IMR-90 (cell line): ENCODE measurements around the gene RNU6-9. TPM values are rescaled to one million over a fixed set of nuclear protein-coding genes. Genes with fewer than 3 reads are reported as not detected.

Experiments used
- ATAC-seq: fragments of 200-7000 bp; cut with Tn5 transposase; 2 replicates; pipeline ENCODE4 v1.9.1; 2020; ENCODE audit warnings: low read depth, mild to moderate bottlenecking, moderate library complexity
- BruUV-seq: library from RNA; stranded (reverse); fragments of 400-500 nt; replicated peaks from 2 replicates; lab custom pipeline; 2021; lab: Mats Ljungman, UMichigan
- CTCF ChIA-PET: fragments of 300-600 bp; formaldehyde crosslinking; extraction: SDS; loops from one replicate; lab custom pipeline; 2021; ENCODE audit warnings: antibody characterized with exemption; lab: Yijun Ruan, JAX
- POLR2A ChIA-PET: fragments of 300-600 bp; sonication (Branson Sonifier 250); formaldehyde crosslinking; loops from one replicate; lab custom pipeline; 2022; ENCODE audit warnings: antibody characterized with exemption; ENCODE audit not compliant: unreplicated experiment; lab: Charles Lee
- DNase-seq: peaks from one replicate; pipeline ENCODE4 v3.0.0; 2013
- H2AFZ ChIP-seq: replicated peaks from 2 replicates; pipeline ENCODE3; 2013; ENCODE audit warnings: low read length, mild to moderate bottlenecking; ENCODE audit not compliant: poor library complexity
- H2AK5ac ChIP-seq: 2 replicates; pipeline ENCODE4 v1.6.1; 2013; ENCODE audit warnings: low read depth, low read length, inconsistent platforms
- H2AK9ac ChIP-seq: replicated peaks from 2 replicates; pipeline ENCODE3; 2013; ENCODE audit warnings: mild to moderate bottlenecking, low read depth, low read length, moderate library complexity; ENCODE audit not compliant: poor library complexity
- H2BK120ac ChIP-seq: 2 replicates; pipeline ENCODE4 v1.6.1; 2013; ENCODE audit warnings: low read depth, low read length, inconsistent platforms
- H2BK15ac ChIP-seq: 3 replicates; pipeline ENCODE4 v1.6.1; 2013; ENCODE audit warnings: low read depth, low read length, inconsistent platforms
- H2BK20ac ChIP-seq: 2 replicates; pipeline ENCODE4 v1.6.1; 2013; ENCODE audit warnings: low read depth, mild to moderate bottlenecking, inconsistent platforms, low read length, moderate library complexity
- H2BK5ac ChIP-seq: 2 replicates; pipeline ENCODE4 v1.6.1; 2013; ENCODE audit warnings: mild to moderate bottlenecking, low read depth, low read length, inconsistent platforms; ENCODE audit not compliant: poor library complexity, severe bottlenecking
- H3K14ac ChIP-seq: replicated peaks from 2 replicates; pipeline ENCODE4 v1.6.1; 2013; ENCODE audit warnings: low read depth, low read length, inconsistent platforms
- H3K18ac ChIP-seq: 2 replicates; pipeline ENCODE4 v1.6.1; 2013; ENCODE audit warnings: low read depth, low read length, control low read depth
- H3K23ac ChIP-seq: 2 replicates; pipeline ENCODE4 v1.6.1; 2013; ENCODE audit warnings: low read depth, low read length, inconsistent platforms
- H3K27ac ChIP-seq: 2 replicates; pipeline ENCODE4 v1.5.1; 2013; ENCODE audit warnings: mild to moderate bottlenecking, control low read depth, low read length; ENCODE audit not compliant: insufficient read depth
- H3K27me3 ChIP-seq: 2 replicates; pipeline ENCODE4 v1.6.1; 2013; ENCODE audit warnings: low read length; ENCODE audit not compliant: control insufficient read depth, insufficient read depth
- H3K36me3 ChIP-seq: 2 replicates; pipeline ENCODE4 v1.6.1; 2013; ENCODE audit warnings: low read length, mixed read lengths; ENCODE audit not compliant: control insufficient read depth, insufficient read depth
- H3K4ac ChIP-seq: 2 replicates; pipeline ENCODE4 v1.6.1; 2013; ENCODE audit warnings: low read depth, low read length, inconsistent platforms
- H3K4me1 ChIP-seq: 2 replicates; pipeline ENCODE4 v1.6.1; 2013; ENCODE audit warnings: low read length, mixed read lengths; ENCODE audit not compliant: control insufficient read depth, insufficient read depth
- H3K4me2 ChIP-seq: 2 replicates; pipeline ENCODE4 v1.6.1; 2013; ENCODE audit warnings: low read depth, mild to moderate bottlenecking, control low read depth, low read length, moderate library complexity
- H3K4me3 ChIP-seq: 2 replicates; pipeline ENCODE4 v1.5.1; 2013; ENCODE audit warnings: low read depth, mild to moderate bottlenecking, control low read depth, low read length, moderate library complexity; ENCODE audit not compliant: insufficient read depth
- H3K56ac ChIP-seq: 2 replicates; pipeline ENCODE4 v1.6.1; 2013; ENCODE audit warnings: low read length, inconsistent platforms; ENCODE audit not compliant: insufficient read depth; ENCODE audit errors: extremely low read depth
- H3K79me1 ChIP-seq, 2 experiments: 2 replicates each; pipeline ENCODE4 v1.6.1; 2013; ENCODE audit warnings: low read length in 2 of 2, inconsistent platforms in 1 of 2, low read depth in 1 of 2
- H3K9ac ChIP-seq: 2 replicates; pipeline ENCODE4 v1.6.1; 2013; ENCODE audit warnings: low read depth, low read length, control low read depth
- H3K9me1 ChIP-seq: 2 replicates; pipeline ENCODE4 v1.6.1; 2013; ENCODE audit warnings: low read length, inconsistent platforms; ENCODE audit not compliant: insufficient read depth
- H3K9me3 ChIP-seq: 2 replicates; pipeline ENCODE4 v1.6.1; 2013; ENCODE audit warnings: low read length; ENCODE audit not compliant: control insufficient read depth, insufficient read depth
- H4K20me1 ChIP-seq: 2 replicates; pipeline ENCODE4 v1.6.1; 2013; ENCODE audit warnings: low read length, inconsistent platforms; ENCODE audit not compliant: insufficient read depth
- H4K5ac ChIP-seq: 2 replicates; pipeline ENCODE4 v1.6.1; 2013; ENCODE audit warnings: mild to moderate bottlenecking, low read depth, low read length, control low read depth
- H4K8ac ChIP-seq, 2 experiments: 2 replicates each; pipeline ENCODE4 v1.6.1; 2013; ENCODE audit warnings: low read depth in 2 of 2, low read length in 2 of 2, control low read depth in 1 of 2, inconsistent platforms in 1 of 2
- H4K91ac ChIP-seq: 2 replicates; pipeline ENCODE4 v1.6.1; 2013; ENCODE audit warnings: low read depth, low read length, inconsistent platforms; ENCODE audit not compliant: insufficient read depth
- CEBPB ChIP-seq: IDR thresholded peaks from 2 replicates; pipeline ENCODE4 v1.6.1; 2012; ENCODE audit warnings: low read depth, low read length, improper control_type of control experiment
- FOS ChIP-seq: fragments of 150-350 bp; IDR thresholded peaks from 2 replicates; pipeline ENCODE4 v1.6.1; 2016; ENCODE audit warnings: low read depth, low read length
- MAZ ChIP-seq: IDR thresholded peaks from 2 replicates; pipeline ENCODE4 v1.6.1; 2012; ENCODE audit warnings: low read depth, mild to moderate bottlenecking, low read length, improper control_type of control experiment, moderate library complexity, borderline replicate concordance
- RCOR1 ChIP-seq: IDR thresholded peaks from 2 replicates; pipeline ENCODE4 v1.6.1; 2012; ENCODE audit warnings: mild to moderate bottlenecking, low read length, improper control_type of control experiment; ENCODE audit not compliant: insufficient replicate concordance
- RFX5 ChIP-seq: IDR thresholded peaks from 2 replicates; pipeline ENCODE4 v1.8.0; 2012; ENCODE audit warnings: low read depth, mild to moderate bottlenecking, low read length, moderate library complexity
- USF2 ChIP-seq: fragments of 150-350 bp; IDR thresholded peaks from 2 replicates; pipeline ENCODE4 v1.6.1; 2017; ENCODE audit warnings: mild to moderate bottlenecking, antibody characterized with exemption, low read length, low read depth
- WGBS, 2 experiments: methylation state at CpG; one replicate each; pipeline versions ENCODE4 v1.1.5 to v1.1.7; 2013; ENCODE audit warnings: missing lambda C conversion rate in 2 of 2; ENCODE audit not compliant: insufficient read length in 1 of 2; ENCODE audit errors: extremely low coverage in 2 of 2; 5-methylcytosine and 5-hydroxymethylcytosine counted together
- dilution Hi-C: fragments of 300-500 bp; cut with HindIII; formaldehyde crosslinking; loops from one replicate; pipeline ENCODE4 v1.14.3; 2018; ENCODE audit warnings: low sequenced_read_pairs; ENCODE audit not compliant: unreplicated experiment
- in situ Hi-C: fragments of 300-500 bp; cut with MboI; formaldehyde crosslinking; loops from 3 replicates; pipeline ENCODE4 v1.14.3; 2019; ENCODE audit warnings: low sequenced_read_pairs, inconsistent platforms, mixed read lengths
- intact Hi-C: fragments of 100-400 bp; cut with micrococcal nuclease; formaldehyde crosslinking; loops from 2 replicates; pipeline ENCODE4 v1.10.0; 2022
- polyA plus RNA-seq, 3 experiments: library from polyadenylated mRNA; depleted of rRNA; stranded (reverse); fragments of >200 nt; gene quantifications; 2 replicates each; pipeline ENCODE4 v1.2.3, GENCODE V29; 2012; ENCODE audit warnings: low replicate concordance in 1 of 3
- total RNA-seq: library from RNA; depleted of rRNA; stranded (reverse); fragments of >200 nt; gene quantifications from 2 replicates; pipeline ENCODE4 v1.2.3, GENCODE V29; 2012

Gene RNU6-9
- total and polyA plus RNA-seq, 2 of the 4 experiments (the other 2 are of a cell fraction): not detected

GRCh38 chr19:850979-851335, 42.3 kb upstream of the RNU6-9 start:
- H3K27me3 ChIP-seq: peaks cover 4% of the 10 kb centered on the region; the same call in 1 of the 2 replicates
- H2BK15ac ChIP-seq: peak overlapping the region; percentile 50; the same call in 2 of the 3 replicates
- H4K20me1 ChIP-seq: no peaks in the 10 kb centered on the region
- H2AK9ac ChIP-seq: peak overlapping the region; percentile 95
- ChIA-PET CTCF (no interaction called here), POLR2A (no interaction called here)
- no peak overlapping the region for H3K23ac ChIP-seq
- H2BK120ac ChIP-seq: peak overlapping the region; percentile 59
- H4K8ac ChIP-seq: peak overlapping the region; percentile 54 to 94; a peak in 3 of 4 replicates
- TF ChIP-seq FOS (no peak), RCOR1 (no peak), MAZ (no peak), RFX5 (no peak), CEBPB (no peak), USF2 (no peak)
- dilution Hi-C loops (no loop called here), in situ Hi-C loops (no loop called here), intact Hi-C loops (loop anchor here (1.0 kb wide), 1 partner anchor 36 kb away; no protein-coding TSS in a partner anchor)
- peak overlapping the region; percentile 22; the same call in 1 of the 2 replicates for H2BK20ac ChIP-seq
- H2AFZ ChIP-seq: peak overlapping the region; percentile 89
- no peak overlapping the region; the same call in 1 of the 2 replicates for H2AK5ac ChIP-seq
- no peak overlapping the region for H3K14ac ChIP-seq
- H3K9me3 ChIP-seq: no peaks in the 10 kb centered on the region
- H3K9me1 ChIP-seq: no peaks in the 10 kb centered on the region
- H3K18ac ChIP-seq: peak overlapping the region; percentile 26; the same call in 1 of the 2 replicates
- no peak overlapping the region for H3K4me3 ChIP-seq
- no TSS peak for BruUV-seq
- peaks cover 6% of the 10 kb centered on the region for H3K4me1 ChIP-seq
- peak overlapping the region; percentile 90; the same call in 1 of the 2 replicates for H4K91ac ChIP-seq
- 17% methylated on average over 4 of the region's 13 CpGs; no CpG with 5 or more reads in 1 of the 2 experiments for WGBS, 2 experiments
- H3K79me1 ChIP-seq: no peaks in the 10 kb centered on the region
- peak overlapping the region; percentile 8; the same call in 1 of the 2 replicates for H3K4me2 ChIP-seq
- H3K4ac ChIP-seq: peak overlapping the region; percentile 24
- H2BK5ac ChIP-seq: peak overlapping the region; percentile 70
- H3K56ac ChIP-seq: peak overlapping the region; percentile 47
- ATAC-seq (no peak), DNase-seq (no peak)
- H3K36me3 ChIP-seq: no peaks in the 10 kb centered on the region
- H3K9ac ChIP-seq: peak overlapping the region; percentile 32
- H3K27ac ChIP-seq: peak overlapping the region; percentile 90
- H4K5ac ChIP-seq: peak overlapping the region; percentile 21
